Testis (tissue), 3 donors: ENCODE data around the gene SLC23A2. TPM values are rescaled to one million over a fixed set of nuclear protein-coding genes. Genes with fewer than 3 reads are reported as not detected.

Source experiments
- DNase-seq: peaks from one replicate; pipeline ENCODE4 v3.0.0-alpha.2; 2019
- H3K27ac ChIP-seq, 2 donors: fragments of 200-600 bp; sonication (generic); one replicate each; pipeline ENCODE4 v1.5.1; 2019
- H3K27me3 ChIP-seq: fragments of 200-600 bp; sonication (generic); one replicate; pipeline ENCODE4 v1.5.1; 2019
- H3K36me3 ChIP-seq: fragments of 200-600 bp; sonication (generic); one replicate; pipeline ENCODE4 v1.5.1; 2017; ENCODE audit warnings: low read depth; ENCODE audit errors: missing control alignments
- H3K4me1 ChIP-seq: fragments of 200-600 bp; sonication (generic); one replicate; pipeline ENCODE4 v1.5.1; 2019
- H3K4me3 ChIP-seq, 2 donors: fragments of 200-600 bp; sonication (generic); one replicate each; pipeline ENCODE4 v1.5.1; 2017 to 2019
- H3K9me3 ChIP-seq: fragments of 200-600 bp; sonication (generic); one replicate; pipeline ENCODE4 v1.5.1; 2017
- POLR2A ChIP-seq: fragments of 450-650 bp; IDR thresholded peaks from one replicate; pipeline ENCODE4 v1.6.1; 2017; ENCODE audit warnings: antibody characterized with exemption, mild to moderate bottlenecking, moderate library complexity
- WGBS, 2 donors: methylation state at CpG; one replicate each; pipeline ENCODE4 v1.1.5; 2018; 5-methylcytosine and 5-hydroxymethylcytosine counted together
- intact Hi-C: fragments of 100-400 bp; cut with DNase I; formaldehyde crosslinking; loops from one replicate; pipeline ENCODE4 v1.15.1; 2023; ENCODE audit warnings: low total_unique reads
- polyA plus RNA-seq: library from polyadenylated mRNA; stranded (reverse); fragments of 350-450 nt; fragmentation: Illumina TruSeq; extraction: RNeasy Lipid Tissue Mini Kit (QIAGEN cat#74804); gene quantifications from one replicate; pipeline ENCODE4 v1.2.3, GENCODE V29; 2014; ENCODE audit warnings: low read depth, low replicate concordance; ENCODE audit not compliant: insufficient read depth
- total RNA-seq, 2 donors: library from RNA; depleted of rRNA; stranded (reverse); fragments of >200 nt; gene quantifications; one replicate each; pipeline ENCODE4 v1.2.3, GENCODE V29; 2016
- TF ChIP-seq, protein P1 (sequence below), 3 experiments: fragments of 450-650 bp in 2 of 3; fragments of 200-600 bp in 1 of 3; sonication (generic) in 1 of 3; IDR thresholded peaks; one replicate each; pipeline ENCODE4 v1.5.1; 2016 to 2019; ENCODE audit warnings: antibody characterized with exemption in 3 of 3, mild to moderate bottlenecking in 2 of 3, moderate library complexity in 1 of 3

Gene SLC23A2
- total and polyA plus RNA-seq, 3 donors from 2014 or later: 23.6 to 49.3 (median 40.7) TPM

DNA sequence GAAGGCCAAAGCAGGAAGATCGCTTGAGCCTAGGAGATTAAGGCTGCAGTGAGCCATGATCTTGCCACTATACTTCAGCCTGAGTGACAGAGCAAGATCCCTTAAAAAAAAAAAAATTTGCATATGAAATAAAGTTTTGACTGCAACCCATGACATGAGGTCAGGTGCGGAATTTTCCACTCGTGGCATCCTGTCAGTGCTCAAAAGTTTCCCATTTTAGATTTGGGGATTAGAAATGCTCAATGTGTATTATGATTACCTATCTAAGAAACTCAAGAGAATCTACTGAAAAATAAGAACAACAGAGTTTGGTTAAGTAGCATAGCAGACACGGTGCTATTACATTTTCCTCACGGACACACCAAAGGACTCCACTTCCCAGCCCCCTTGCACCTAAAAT, 11.7 kb downstream of the SLC23A2 start:
- Histone ChIP-seq H3K4me1 (no peaks in the 10 kb centered on the region), H3K9me3 (no peaks in the 10 kb centered on the region), H3K27me3 (no peaks in the 10 kb centered on the region), H3K27ac (no peak overlapping the region), H3K4me3 (no peak overlapping the region), H3K36me3 (no peaks in the 10 kb centered on the region)
- no peak for DNase-seq
- intact Hi-C loops: no loop called here
- TF ChIP-seq, protein P1, sequence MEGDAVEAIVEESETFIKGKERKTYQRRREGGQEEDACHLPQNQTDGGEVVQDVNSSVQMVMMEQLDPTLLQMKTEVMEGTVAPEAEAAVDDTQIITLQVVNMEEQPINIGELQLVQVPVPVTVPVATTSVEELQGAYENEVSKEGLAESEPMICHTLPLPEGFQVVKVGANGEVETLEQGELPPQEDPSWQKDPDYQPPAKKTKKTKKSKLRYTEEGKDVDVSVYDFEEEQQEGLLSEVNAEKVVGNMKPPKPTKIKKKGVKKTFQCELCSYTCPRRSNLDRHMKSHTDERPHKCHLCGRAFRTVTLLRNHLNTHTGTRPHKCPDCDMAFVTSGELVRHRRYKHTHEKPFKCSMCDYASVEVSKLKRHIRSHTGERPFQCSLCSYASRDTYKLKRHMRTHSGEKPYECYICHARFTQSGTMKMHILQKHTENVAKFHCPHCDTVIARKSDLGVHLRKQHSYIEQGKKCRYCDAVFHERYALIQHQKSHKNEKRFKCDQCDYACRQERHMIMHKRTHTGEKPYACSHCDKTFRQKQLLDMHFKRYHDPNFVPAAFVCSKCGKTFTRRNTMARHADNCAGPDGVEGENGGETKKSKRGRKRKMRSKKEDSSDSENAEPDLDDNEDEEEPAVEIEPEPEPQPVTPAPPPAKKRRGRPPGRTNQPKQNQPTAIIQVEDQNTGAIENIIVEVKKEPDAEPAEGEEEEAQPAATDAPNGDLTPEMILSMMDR (IDR thresholded peaks at IDR 0.05): no peak
- TF ChIP-seq POLR2A: no peak
- 69 to 74% methylated on average over 5 of the region's 5 CpGs for WGBS, 2 donors

DNA sequence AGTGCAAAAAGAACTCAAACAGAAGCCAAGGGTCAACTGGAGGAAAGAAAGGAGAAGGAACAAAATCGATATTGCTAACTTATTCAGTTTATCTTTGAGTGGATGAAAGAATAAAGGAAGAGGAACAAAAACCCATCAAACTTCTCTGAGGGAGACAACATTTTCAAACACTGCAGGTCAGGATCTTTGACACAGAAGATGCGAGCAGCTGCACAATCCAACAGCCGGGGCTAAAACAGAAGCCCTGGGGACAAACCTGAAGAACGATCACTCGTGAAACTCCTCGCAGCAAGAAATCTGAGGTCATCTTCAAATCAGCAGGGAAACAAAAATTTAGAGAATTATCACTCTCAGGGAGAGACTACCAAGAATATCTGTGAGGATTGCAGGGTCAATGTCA, 14.2 kb downstream of the SLC23A2 start:
- no peak for TF ChIP-seq POLR2A
- TF ChIP-seq, protein P1 (IDR thresholded peaks at IDR 0.05): no peak
- Histone ChIP-seq H3K4me1 (no peaks in the 10 kb centered on the region), H3K4me3 (no peak overlapping the region), H3K27me3 (no peaks in the 10 kb centered on the region), H3K9me3 (no peaks in the 10 kb centered on the region), H3K27ac (no peak overlapping the region), H3K36me3 (no peaks in the 10 kb centered on the region)
- 42 to 61% methylated on average over 6 of the region's 6 CpGs for WGBS, 2 donors
- intact Hi-C loops: no loop called here
- no peak for DNase-seq

DNA sequence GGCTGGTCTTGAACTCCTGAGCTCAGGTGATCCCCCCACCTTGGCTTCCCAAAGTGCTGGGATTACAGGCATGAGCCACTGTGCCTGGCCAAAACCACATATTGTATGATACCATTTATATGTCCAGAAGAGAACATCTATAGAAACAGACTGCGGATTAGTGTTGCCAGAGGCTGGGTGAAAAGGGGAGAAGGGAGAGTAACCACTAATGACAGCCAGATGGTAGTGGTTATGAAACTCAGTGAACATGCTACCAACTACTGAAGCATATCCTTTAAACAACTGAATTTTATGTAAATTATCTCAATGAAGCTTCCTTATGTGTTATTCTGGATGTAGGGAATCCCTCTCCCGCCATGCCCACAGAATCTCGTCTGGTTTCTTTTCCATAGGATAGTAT, 15.7 kb downstream of the SLC23A2 start:
- TF ChIP-seq, protein P1 (IDR thresholded peaks at IDR 0.05): no peak
- TF ChIP-seq POLR2A: no peak
- Histone ChIP-seq H3K4me3 (no peak overlapping the region), H3K9me3 (no peaks in the 10 kb centered on the region), H3K36me3 (no peaks in the 10 kb centered on the region), H3K4me1 (no peaks in the 10 kb centered on the region), H3K27ac (no peak overlapping the region), H3K27me3 (no peaks in the 10 kb centered on the region)
- intact Hi-C loops: no loop called here
- 93 to 95% methylated on average over 3 of the region's 3 CpGs for WGBS, 2 donors
- DNase-seq: no peak

DNA sequence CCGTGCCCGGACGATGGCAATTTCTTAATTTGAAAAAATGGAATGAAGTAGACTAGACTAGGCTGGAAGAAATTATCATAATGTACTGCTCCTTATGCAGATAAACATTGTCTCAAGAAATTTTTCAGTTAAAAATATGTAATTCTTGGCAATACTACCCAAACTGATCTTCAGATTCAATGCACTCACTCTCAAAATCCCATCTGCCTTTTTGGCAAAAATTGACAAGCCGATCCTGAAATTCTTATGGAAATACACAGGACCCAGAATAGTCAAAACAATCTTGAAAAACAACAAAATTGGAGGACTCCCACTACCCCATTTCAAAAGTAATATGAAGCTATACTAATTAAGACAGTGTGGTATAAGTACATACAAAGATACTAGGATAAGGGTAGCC, 19.0 kb downstream of the SLC23A2 start:
- Histone ChIP-seq H3K36me3 (no peaks in the 10 kb centered on the region), H3K27me3 (no peaks in the 10 kb centered on the region), H3K27ac (no peak overlapping the region)

More for the DNA sequence above, 19.0 kb downstream of the SLC23A2 start:
- intact Hi-C loops: no loop called here
- TF ChIP-seq, protein P1 (IDR thresholded peaks at IDR 0.05): no peak
- TF ChIP-seq POLR2A: no peak
- Histone ChIP-seq H3K9me3 (no peaks in the 10 kb centered on the region), H3K4me3 (no peak overlapping the region), H3K4me1 (peaks cover 8% of the 10 kb centered on the region)
- no peak for DNase-seq
- 71 to 74% methylated on average over 4 of the region's 4 CpGs for WGBS, 2 donors
